Measurements from ENCODE around the gene MAFG.

Gene MAFG

GRCh38 chr17:81961087-81961511, 33.6 kb upstream of the MAFG start, which contains the start of gene NOTUM:
Gene NOTUM, minus strand, starts transcription at chr17:81961187. Its CDS starts 278 bp downstream, at chr17:81960909.
- ATAC-seq: 0 out of 3 replicates have a peak, but pooled peaks have one; percentile 17
- TF ChIP-seq POU6F1 (CRISPR knock-in tag; IDR thresholded peaks at IDR 0.05; ENCODE audit: borderline replicate concordance, low read depth) (no peak), ZNF8 (CRISPR knock-in tag; IDR thresholded peaks at IDR 0.05) (no peak), CREB5 (CRISPR knock-in tag; IDR thresholded peaks at IDR 0.05; ENCODE audit: low read depth) (no peak), CSRNP3 (CRISPR knock-in tag; IDR thresholded peaks at IDR 0.05) (no peak), ZFP3 (CRISPR knock-in tag; IDR thresholded peaks at IDR 0.05) (no peak), ISL1 (CRISPR knock-in tag; IDR thresholded peaks at IDR 0.05) (no peak), RARB (CRISPR knock-in tag; IDR thresholded peaks at IDR 0.05) (no peak), ZFP30 (CRISPR knock-in tag; IDR thresholded peaks at IDR 0.05) (no peak), PPARA (CRISPR knock-in tag; IDR thresholded peaks at IDR 0.05; ENCODE audit: borderline replicate concordance) (no peak), ZNF565 (CRISPR knock-in tag; conservative IDR thresholded peaks at IDR 0.05; ENCODE audit: low read depth) (no peak), SNAI2 (CRISPR knock-in tag; IDR thresholded peaks at IDR 0.05) (no peak), ESRRG (CRISPR knock-in tag; IDR thresholded peaks at IDR 0.05) (no peak), TOX (CRISPR knock-in tag; IDR thresholded peaks at IDR 0.05; ENCODE audit: borderline replicate concordance) (no peak), CSDC2 (CRISPR knock-in tag; IDR thresholded peaks at IDR 0.05) (no peak), TCF4 (CRISPR knock-in tag; IDR thresholded peaks at IDR 0.05; ENCODE audit: borderline replicate concordance) (no peak), ZC3H10 (CRISPR knock-in tag; IDR thresholded peaks at IDR 0.05) (no peak), ZNF70 (CRISPR knock-in tag; IDR thresholded peaks at IDR 0.05) (no peak), TSHZ2 (CRISPR knock-in tag; IDR thresholded peaks at IDR 0.05) (no peak)

DNA sequence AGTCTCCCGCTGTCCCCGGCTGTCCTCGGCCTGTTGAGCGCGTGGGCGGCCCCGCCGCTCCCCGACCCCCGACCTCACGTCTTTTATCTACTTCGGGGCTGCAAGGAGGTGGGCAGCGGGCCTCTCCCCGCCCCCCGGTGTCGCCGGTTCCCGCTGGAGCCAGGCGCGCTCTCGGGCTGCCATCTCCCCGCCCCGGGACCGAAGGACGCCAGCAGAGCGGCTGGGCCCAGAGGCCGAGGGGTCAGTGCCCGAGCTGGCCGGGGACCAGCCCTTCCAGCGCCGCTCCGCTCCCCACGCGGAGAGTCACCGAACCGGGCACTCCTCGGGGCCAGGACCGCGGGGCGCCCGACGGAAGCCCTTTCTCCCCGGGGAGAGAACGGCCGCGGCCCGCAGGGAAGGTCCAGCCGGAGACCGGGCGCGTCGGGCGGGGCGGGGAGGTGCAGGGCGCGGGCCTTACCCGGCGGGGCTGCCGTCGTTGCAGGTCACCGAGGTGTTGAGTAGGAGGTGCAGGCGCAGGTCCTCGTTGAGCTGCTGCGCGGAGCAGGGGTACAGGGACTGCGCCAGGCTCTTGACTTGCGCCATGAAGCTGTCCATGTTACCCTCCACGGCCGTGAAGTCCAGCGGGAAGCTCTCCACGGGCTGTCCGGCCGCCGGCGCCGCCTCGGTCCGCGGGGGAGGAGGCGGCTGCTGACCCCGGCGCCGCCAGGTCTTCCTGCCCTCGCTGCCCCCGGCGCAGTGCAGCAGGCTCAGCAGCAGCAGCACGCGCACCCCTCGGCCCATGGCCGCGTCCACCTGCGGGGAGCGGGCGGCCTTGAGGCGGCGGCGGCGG, 32.8 kb upstream of the MAFG start:
- no peak for ATAC-seq
- no peak for TF ChIP-seq CSDC2 (CRISPR knock-in tag; IDR thresholded peaks at IDR 0.05)
- TF ChIP-seq, protein P1, sequence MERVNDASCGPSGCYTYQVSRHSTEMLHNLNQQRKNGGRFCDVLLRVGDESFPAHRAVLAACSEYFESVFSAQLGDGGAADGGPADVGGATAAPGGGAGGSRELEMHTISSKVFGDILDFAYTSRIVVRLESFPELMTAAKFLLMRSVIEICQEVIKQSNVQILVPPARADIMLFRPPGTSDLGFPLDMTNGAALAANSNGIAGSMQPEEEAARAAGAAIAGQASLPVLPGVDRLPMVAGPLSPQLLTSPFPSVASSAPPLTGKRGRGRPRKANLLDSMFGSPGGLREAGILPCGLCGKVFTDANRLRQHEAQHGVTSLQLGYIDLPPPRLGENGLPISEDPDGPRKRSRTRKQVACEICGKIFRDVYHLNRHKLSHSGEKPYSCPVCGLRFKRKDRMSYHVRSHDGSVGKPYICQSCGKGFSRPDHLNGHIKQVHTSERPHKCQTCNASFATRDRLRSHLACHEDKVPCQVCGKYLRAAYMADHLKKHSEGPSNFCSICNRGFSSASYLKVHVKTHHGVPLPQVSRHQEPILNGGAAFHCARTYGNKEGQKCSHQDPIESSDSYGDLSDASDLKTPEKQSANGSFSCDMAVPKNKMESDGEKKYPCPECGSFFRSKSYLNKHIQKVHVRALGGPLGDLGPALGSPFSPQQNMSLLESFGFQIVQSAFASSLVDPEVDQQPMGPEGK (CRISPR knock-in tag; IDR thresholded peaks at IDR 0.05; ENCODE audit: borderline replicate concordance): no peak
- TF ChIP-seq CREB5 (CRISPR knock-in tag; IDR thresholded peaks at IDR 0.05; ENCODE audit: low read depth): no peak
- TF ChIP-seq GLIS3 (CRISPR knock-in tag; IDR thresholded peaks at IDR 0.05): no peak
